BE2C (cell line): ENCODE measurements around the gene CFAP46.
"Not testable (repeated sequence)": the region's sequence is repeated elsewhere in the genome, so short reads cannot be mapped to it uniquely, and the experiment has no call there.

Experiments used
- DNase-seq: peaks from one replicate; pipeline ENCODE4 v3.0.0-alpha.2; 2020
- H3K27me3 ChIP-seq: fragments of 250-450 bp; sonication (Bioruptor Pico); 2 replicates; pipeline ENCODE4 v1.5.1; 2020; ENCODE audit warnings: mild to moderate bottlenecking
- H3K36me3 ChIP-seq: fragments of 250-450 bp; sonication (Bioruptor Pico); 2 replicates; pipeline ENCODE4 v1.5.1; 2020; ENCODE audit warnings: mild to moderate bottlenecking
- H3K4me1 ChIP-seq: fragments of 250-450 bp; sonication (Bioruptor Pico); 2 replicates; pipeline ENCODE4 v1.5.1; 2020
- H3K4me3 ChIP-seq: 2 replicates; pipeline ENCODE4 v1.5.1; 2011; ENCODE audit warnings: low read depth, low read length
- H3K9me3 ChIP-seq: fragments of 250-450 bp; sonication (Bioruptor Pico); 2 replicates; pipeline ENCODE4 v1.5.1; 2020
- TF ChIP-seq, protein P1 (sequence below): IDR thresholded peaks from 2 replicates; pipeline ENCODE4 v1.5.1; 2012; ENCODE audit warnings: mild to moderate bottlenecking, low read depth, low read length

Gene CFAP46

GRCh38 chr10:132899054-132899750 is 43.2 kb downstream of the CFAP46 start:
- peaks cover 20% of the 10 kb centered on the region for H3K27me3 ChIP-seq
- H3K36me3 ChIP-seq = no peaks in the 10 kb centered on the region
- no peaks in the 10 kb centered on the region for H3K9me3 ChIP-seq
- H3K4me1 ChIP-seq = no peaks in the 10 kb centered on the region
- no peak overlapping the region for H3K4me3 ChIP-seq
- TF ChIP-seq, protein P1, sequence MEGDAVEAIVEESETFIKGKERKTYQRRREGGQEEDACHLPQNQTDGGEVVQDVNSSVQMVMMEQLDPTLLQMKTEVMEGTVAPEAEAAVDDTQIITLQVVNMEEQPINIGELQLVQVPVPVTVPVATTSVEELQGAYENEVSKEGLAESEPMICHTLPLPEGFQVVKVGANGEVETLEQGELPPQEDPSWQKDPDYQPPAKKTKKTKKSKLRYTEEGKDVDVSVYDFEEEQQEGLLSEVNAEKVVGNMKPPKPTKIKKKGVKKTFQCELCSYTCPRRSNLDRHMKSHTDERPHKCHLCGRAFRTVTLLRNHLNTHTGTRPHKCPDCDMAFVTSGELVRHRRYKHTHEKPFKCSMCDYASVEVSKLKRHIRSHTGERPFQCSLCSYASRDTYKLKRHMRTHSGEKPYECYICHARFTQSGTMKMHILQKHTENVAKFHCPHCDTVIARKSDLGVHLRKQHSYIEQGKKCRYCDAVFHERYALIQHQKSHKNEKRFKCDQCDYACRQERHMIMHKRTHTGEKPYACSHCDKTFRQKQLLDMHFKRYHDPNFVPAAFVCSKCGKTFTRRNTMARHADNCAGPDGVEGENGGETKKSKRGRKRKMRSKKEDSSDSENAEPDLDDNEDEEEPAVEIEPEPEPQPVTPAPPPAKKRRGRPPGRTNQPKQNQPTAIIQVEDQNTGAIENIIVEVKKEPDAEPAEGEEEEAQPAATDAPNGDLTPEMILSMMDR = no peak
- no peak for DNase-seq

DNA sequence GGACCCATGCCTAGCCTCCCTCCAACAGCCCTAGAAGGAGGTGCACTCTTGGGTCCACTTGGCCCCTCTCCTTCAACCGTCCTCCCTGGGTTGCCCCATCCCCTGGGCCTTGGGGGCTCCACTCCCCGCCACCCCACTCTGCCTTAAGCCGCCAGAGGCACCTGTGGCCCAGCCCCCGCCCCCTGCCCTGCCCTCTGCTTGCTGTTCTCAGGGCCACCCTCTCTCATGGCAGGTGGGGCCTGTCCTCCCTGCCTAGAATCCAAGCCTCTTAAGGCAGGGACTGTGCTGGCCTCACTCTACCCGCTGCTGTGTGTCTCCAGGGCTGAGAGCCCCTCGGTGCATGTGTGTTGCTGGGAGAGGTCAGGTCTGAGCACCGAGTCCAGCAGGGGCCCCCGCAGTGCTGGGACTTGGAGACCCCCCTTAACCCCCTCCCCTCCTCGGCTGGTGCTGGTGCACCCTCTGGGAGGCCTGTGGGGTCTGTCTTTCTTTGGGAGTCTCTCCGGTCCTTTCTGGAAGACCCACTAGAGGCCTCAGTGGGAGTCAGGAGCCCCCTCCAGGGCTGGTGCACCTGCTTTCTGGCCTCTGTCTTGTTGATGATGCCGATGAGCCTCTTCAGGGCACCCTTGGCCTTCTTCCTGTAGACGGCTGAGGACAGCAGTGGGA is 43.8 kb downstream of the CFAP46 start:
- Histone ChIP-seq H3K9me3 (no peaks in the 10 kb centered on the region), H3K36me3 (no peaks in the 10 kb centered on the region), H3K4me1 (no peaks in the 10 kb centered on the region), H3K4me3 (no peak overlapping the region), H3K27me3 (peaks cover 20% of the 10 kb centered on the region)
- TF ChIP-seq, protein P1 = no peak
- DNase-seq = no peak

DNA sequence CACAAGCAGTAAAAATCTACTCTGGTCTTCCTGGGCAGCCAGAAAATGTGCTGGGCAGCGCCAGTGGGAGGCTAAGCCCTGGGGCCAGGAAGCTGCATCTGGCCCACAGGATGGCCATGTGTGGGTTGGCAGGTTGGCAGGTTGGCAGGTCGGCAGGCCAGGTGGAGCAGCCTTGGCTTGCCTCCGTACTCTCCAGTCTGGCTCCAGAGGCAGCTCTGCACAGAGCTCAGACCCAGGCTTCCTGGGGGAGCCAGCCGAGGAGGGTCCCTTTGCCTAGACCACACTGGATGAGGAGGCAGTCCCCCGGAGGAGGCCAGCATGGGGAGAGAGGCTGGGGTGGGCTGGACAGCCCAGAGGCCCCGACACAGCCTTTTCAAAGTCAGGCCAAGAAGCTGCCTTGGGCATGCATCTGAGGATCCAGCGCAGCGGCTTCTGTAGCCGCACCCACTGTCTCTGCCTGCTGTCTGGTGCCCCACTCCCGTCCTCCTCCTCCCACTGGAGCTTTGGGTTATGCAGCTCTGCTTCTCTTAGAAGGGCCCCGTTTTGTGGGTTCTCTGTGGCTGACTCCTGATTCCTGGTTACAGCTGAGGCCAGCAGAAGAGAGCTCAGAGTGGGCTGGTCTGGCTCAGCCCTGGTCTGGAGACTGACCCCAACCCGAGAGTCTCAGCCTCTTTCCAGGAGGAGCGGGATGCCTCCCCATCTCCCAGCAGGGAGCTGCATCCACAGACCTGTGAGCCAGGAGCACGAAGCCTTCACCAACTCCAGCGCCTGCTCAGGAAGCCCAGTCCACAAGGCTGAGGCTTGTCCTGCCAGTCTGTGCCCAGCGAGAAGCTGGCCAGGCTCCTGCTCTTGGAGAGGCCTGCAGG is 44.6 kb downstream of the CFAP46 start:
- Histone ChIP-seq H3K27me3 (peaks cover 20% of the 10 kb centered on the region), H3K9me3 (no peaks in the 10 kb centered on the region)
- TF ChIP-seq, protein P1 = no peak

DNA sequence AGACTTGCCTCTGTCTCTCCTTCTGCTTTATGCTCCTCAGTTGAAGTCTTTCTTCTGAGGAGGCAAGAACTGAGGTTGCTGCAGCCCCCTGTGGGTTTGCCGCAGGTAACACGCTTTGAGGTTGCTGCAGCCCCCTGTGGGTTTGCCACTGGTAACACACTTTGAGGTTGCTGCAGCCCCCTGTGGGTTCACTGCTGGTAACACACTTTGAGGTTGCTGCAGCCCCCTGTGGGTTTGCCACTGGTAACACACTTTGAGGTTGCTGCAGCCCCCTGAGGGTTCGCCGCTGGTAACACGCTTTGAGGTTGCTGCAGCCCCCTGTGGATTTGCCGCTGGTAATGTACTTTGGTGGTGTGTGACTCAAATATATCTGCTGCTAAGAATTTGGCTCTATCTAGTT is 48.6 kb downstream of the CFAP46 start:
- not testable (repeated sequence) for H3K4me3 ChIP-seq, H3K4me1 ChIP-seq, H3K9me3 ChIP-seq, H3K36me3 ChIP-seq
- TF ChIP-seq, protein P1 = peak; percentile 58
- H3K27me3 ChIP-seq = peaks cover 17% of the 10 kb centered on the region
- peak; percentile 40 for DNase-seq

More for the DNA sequence above, 44.6 kb downstream of the CFAP46 start:
- DNase-seq = no peak
- H3K36me3 ChIP-seq = no peaks in the 10 kb centered on the region
- H3K4me1 ChIP-seq = no peaks in the 10 kb centered on the region
- no peak overlapping the region for H3K4me3 ChIP-seq

- H3K27me3 ChIP-seq = peaks cover 17% of the 10 kb centered on the region
These were observed 49.3 kb downstream of the CFAP46 start for GRCh38 chr10:132893090-132893489.

More at GRCh38 chr10:132893090-132893489, 49.3 kb downstream of the CFAP46 start:
- H3K36me3 ChIP-seq = no peaks in the 10 kb centered on the region
- TF ChIP-seq, protein P1 = no peak
- H3K9me3 ChIP-seq = no peaks in the 10 kb centered on the region
- no peaks in the 10 kb centered on the region for H3K4me1 ChIP-seq
- no peak overlapping the region for H3K4me3 ChIP-seq
- DNase-seq = no peak
